NCI-H748 treated with DMSO at 0.1 percent for 48 hours (cell line): ENCODE results near the gene MIPOL1.
"Not testable (repeated sequence)": the region's sequence is repeated elsewhere in the genome, so short reads cannot be mapped to it uniquely, and the experiment has no call there.

Experiments used
- DNase-seq: peaks from one replicate; lab custom pipeline; 2025; lab: John Stamatoyannopoulos, UW

Gene MIPOL1

GRCh38 chr14:37546621-37547447, 349.1 kb downstream of the MIPOL1 start:
- DNase-seq, result peak; percentile 34

GRCh38 chr14:37550511-37550910, 352.8 kb downstream of the MIPOL1 start:
- no peak for DNase-seq

- DNase-seq, result no peak
Measured at GRCh38 chr14:37551119-37551518, 353.4 kb downstream of the MIPOL1 start.

GRCh38 chr14:37553935-37554550, 356.3 kb downstream of the MIPOL1 start:
- DNase-seq, result no peak

GRCh38 chr14:37555596-37555995, 357.9 kb downstream of the MIPOL1 start:
- DNase-seq, result not testable (repeated sequence)

GRCh38 chr14:37558740-37559139, 361.0 kb downstream of the MIPOL1 start:
- no peak for DNase-seq

GRCh38 chr14:37559386-37559785, 361.6 kb downstream of the MIPOL1 start:
- DNase-seq, result no peak

GRCh38 chr14:37563189-37563588, 365.5 kb downstream of the MIPOL1 start:
- DNase-seq, result no peak

- peak; percentile 55 for DNase-seq
Measured at GRCh38 chr14:37565550-37565949, 367.8 kb downstream of the MIPOL1 start.

- no peak for DNase-seq
Measured at GRCh38 chr14:37566811-37567371, 369.2 kb downstream of the MIPOL1 start.

GRCh38 chr14:37569729-37570128, 372.0 kb downstream of the MIPOL1 start:
- no peak for DNase-seq

GRCh38 chr14:37571391-37571790, 373.7 kb downstream of the MIPOL1 start:
- DNase-seq, result no peak

- no peak for DNase-seq
Measured at GRCh38 chr14:37573356-37573755, 375.6 kb downstream of the MIPOL1 start.

GRCh38 chr14:37579274-37579673, 381.5 kb downstream of the MIPOL1 start:
- peak; percentile 72 for DNase-seq

GRCh38 chr14:37580146-37580545, 382.4 kb downstream of the MIPOL1 start:
- DNase-seq, result no peak

GRCh38 chr14:37583358-37584210, 385.8 kb downstream of the MIPOL1 start:
- peak; percentile 57 for DNase-seq

GRCh38 chr14:37584211-37585100, 386.7 kb downstream of the MIPOL1 start:
- no peak for DNase-seq

GRCh38 chr14:37585101-37585511, 387.4 kb downstream of the MIPOL1 start:
- no peak for DNase-seq

GRCh38 chr14:37585971-37586796, 388.4 kb downstream of the MIPOL1 start:
- no peak for DNase-seq

- no peak for DNase-seq
Measured at GRCh38 chr14:37586797-37587130, 389.0 kb downstream of the MIPOL1 start.
